GM19193 (cell line): ENCODE data around the gene CPT1C.
A peak's percentile ranks its signal among the peaks of the same experiment; 100 is the strongest.

Source experiments
- POLR2A ChIP-seq: IDR thresholded peaks from 4 replicates; pipeline ENCODE4 v1.6.1; 2011; ENCODE audit not compliant: insufficient read depth, insufficient read length; ENCODE audit errors: extremely low read depth

CPT1C gene

DNA sequence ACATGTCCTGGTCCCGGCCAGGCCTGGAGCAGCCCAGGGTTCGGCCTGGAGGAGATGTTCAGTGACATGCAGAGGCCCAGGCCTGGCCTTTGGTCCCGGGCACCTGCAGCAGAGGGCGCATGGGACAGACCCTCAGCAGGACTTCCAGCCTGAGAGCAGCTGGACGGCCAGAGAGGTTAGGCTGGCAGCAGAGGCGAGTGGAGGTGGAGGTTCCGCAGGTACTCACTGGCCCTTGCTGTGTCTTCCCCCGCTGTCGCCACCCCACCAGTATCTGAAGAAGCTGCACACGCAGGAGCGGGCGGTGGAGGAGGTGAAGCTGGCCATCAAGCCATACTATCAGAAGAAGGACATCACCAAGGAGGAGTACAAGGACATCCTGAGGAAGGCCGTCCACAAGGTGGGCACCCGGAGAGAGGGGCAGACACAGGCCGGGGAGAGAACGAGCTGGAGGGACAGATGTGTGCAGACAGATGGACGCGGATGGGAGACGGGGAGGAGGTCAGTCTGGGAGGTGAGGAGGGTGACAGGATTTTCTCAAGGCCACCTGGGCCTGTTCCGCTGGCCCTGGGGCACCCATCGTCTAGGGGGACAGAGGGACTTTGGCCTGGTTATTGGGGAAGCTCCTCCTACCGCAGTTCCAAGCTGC lies 33.3 kb upstream of the CPT1C start:
- no peak for TF ChIP-seq POLR2A

DNA sequence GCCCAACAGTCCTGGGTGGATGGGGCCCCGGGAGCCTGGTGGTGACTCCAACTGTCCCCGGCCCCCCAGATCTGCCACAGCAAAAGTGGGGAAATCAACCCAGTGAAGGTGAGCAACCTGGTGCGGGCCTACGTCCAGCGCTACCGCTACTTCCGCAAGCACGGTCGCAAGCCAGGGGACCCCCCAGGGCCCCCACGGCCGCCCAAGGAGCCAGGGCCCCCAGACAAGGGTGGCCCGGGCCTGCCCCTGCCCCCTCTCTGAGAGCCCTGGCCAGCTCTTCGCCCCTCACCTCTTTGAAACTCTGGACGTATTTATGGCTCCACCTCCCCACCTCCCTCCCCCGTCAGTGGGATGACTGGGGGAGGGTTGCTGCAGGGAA lies 32.8 kb upstream of the CPT1C start:
- no peak for TF ChIP-seq POLR2A

DNA sequence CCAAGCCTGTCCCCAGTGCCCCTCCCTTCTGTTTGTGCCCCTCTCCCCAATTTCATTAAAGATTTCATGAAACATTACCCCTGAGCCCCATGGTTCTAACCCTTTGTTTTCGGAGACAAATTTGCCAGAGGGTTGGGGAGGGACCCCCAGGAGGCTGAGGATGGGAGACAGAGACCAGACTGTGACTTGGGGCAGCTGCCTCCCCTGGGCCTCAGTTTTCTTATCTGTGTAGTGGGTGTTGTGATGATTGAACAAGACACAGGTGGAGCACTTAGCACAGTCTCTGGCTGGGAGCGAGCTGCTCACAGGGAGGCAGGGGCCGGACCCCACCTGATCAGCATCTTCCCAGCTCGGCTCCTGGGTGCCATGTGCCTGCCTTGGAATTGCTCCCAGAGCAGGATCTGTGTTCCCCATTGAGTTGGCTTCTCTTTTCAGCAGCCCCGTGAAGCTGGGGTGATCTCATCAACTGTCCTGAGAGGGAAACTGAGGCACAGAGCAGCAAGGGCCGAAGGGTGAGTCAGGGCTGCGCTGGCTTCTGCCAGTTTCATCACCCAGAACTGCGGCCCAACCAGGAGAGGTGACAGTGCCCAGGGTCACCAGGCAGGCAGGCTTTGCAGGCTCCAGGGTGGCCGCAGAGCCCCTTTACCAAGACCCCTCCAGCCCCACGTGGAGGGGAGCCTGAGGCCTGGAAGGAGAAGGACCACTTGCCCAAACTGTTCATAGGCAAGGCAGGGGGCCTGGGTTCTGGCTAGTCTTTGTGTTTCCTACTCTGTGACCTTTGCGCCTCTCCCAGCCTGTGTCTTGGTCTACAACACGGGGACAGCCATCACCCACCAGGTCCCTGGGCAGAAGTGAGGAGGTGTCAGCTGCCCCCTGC lies 32.1 kb upstream of the CPT1C start:
- no peak for TF ChIP-seq POLR2A

DNA sequence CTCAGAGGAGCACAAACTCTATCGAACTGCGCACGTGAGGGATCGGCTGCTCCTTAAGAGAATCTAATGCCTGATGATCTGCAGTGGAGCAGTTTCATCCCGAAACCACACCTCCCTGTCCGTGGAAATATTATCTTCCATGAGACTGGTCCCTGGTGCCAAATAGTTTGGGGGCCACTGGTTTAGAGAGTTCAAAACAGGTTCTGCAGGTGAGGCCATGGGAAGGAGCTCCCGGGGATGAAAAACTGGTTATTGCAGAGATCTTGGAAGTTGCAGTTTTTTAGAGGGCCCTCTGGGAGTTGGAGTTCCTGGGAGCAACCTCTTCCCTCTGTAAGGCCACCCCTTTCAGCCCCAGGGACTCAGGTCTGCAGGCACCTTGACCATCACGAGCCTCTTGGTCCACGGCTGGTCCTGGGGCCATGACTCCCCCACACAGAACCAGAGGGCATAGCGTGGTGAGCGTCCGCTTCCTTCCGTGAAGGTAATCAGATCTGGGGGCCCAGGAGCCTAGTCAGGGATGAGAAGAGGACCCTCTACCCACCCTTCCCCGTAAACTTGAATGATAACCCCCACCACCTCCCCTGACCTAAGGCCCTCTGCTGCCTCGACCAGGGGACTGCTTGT lies 30.5 kb upstream of the CPT1C start:
- no peak for TF ChIP-seq POLR2A

DNA sequence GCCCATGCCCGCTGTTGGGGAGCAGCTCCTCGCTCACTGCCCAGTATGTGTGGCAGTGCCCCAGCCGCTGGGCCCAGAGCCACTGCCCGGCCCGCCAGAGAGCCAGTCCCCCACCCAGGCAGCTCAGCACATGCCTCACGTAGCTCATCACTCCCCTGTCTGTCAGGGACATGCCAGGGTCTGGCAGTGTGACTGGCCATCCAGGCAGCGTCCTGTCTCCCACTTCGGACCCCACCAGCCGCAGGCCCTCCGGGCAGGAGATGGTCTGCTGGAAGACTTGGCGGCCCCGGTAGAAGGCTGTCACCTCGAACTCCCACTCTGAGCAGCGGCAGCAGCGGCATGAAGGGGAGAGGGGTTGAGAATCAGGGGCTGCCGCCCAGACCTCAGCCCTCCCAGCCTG lies 28.9 kb upstream of the CPT1C start:
- TF ChIP-seq POLR2A: no peak

DNA sequence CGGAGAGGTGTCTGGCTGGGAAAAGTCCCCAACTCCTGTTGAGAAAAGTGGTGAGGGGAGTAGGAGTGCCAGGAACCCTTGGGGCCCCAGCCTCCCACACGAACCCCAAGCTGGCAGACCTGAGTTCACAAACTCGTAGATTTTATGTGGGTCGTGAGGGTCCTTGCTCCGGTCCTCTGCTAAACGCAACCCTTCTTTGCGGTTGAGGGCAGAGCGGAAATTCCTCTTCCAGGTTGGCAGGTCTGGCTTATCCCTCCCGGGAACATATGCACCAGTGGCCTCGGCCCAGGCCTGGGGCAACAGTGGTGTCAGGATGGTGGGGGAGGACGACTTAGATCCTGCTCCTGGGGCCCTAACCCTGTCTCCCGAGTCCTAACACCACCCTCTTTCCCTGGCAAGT lies 27.7 kb upstream of the CPT1C start:
- no peak for TF ChIP-seq POLR2A

DNA sequence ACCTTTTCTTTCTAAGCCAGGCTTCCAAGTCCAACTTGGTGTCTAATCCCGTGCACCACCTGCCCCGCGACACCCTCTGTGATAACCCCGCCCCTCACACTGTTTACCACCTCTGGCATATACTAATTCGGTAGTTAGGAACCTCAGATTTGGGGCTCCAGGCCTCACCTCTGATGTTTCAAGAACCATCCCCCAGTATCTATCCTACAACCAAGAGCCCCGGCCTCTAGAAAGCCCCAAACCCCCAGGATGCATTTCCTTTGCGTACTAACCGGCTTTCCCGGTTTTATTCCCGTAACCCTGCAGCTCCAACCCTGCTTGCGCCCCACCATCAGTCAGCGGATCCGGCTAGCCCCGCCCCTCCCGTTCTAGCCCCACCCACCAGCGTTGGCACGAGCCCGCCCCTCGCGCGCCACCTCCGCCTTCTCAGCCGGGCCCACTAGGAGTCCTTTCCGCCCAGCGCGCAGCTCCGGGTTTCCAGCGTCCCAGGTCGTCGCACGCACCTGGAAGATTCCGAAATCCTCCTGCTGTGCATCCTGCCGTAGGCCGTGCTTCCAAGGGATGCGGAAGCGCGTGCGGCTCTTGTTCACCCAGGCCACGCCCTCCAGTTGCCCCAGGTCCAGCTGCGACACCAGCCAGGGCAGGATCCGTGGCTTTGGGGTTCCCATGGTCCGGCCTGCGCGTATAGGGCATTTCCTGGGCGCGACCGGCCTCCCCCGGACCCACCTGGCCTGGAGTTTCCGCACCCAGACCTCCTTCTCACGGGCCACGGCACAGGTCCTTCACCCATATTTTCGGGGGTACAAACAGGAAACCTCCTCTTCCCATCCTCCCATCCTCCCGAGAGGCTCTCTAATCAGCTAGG lies 26.5 kb upstream of the CPT1C start:
- TF ChIP-seq POLR2A: peak; percentile 67

DNA sequence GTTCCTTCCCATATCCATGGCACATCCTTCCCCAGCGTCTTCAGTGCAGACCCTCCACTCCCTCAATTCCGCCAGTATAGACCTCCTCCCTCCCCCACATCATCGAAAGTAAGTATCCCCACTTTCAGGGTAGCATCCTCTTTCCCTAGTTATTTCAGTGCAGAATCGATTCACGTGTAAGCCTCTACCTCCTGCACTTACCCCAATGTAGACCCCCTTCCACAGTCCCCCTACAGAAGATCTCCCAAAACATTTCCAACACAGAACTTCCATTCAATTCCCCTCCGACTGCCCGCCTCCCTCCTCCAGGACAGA lies 25.9 kb upstream of the CPT1C start:
- TF ChIP-seq POLR2A: no peak

DNA sequence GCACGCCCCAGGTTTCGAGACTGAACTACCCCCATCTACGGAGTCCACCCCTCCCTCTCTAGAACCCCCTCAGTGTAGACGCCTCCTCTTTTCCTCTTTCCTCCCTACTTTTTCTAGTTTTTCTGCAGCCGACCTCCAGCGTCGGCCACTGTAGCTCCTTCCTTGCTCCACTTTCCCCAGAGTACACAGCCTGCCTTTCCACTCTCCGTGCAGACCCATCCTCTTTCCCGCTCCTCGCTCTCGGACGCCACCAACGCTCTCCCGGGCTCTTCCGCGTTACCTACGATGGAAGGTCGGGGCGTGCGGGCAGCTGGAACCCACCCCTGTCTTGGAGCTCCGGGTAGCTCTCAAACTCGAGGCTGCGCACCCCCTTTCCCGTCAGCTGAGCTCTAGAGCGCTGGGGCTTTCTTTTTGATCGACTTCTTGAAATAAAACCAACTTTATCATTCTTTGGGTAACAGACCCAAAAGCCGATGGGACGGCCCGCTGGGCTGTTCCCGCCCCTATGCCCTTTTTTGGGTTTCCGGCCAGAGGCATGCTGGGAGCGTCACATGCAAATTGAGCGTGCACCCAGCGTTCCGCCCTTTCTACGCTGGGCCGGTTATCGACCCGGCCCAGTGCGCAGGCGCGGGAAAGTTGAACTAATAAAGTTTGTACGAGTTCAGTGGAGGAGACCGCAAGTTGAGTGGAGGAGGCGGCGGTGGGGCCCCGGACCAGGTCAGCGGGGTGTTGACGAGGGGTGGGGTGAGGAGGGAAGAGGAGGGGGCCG lies 25.4 kb upstream of the CPT1C start, which contains the start of the genes BCL2L12 and IRF3:
TSS of gene BCL2L12 (plus strand) at position 583 of the 769 bp plus-strand sequence. CDS start 760 bp downstream, outside the sequence.
TSS of gene IRF3 (minus strand) at position 507 of the 769 bp plus-strand sequence. CDS start 1,019 bp downstream, outside the sequence.
- TF ChIP-seq POLR2A: peak; percentile 75

DNA sequence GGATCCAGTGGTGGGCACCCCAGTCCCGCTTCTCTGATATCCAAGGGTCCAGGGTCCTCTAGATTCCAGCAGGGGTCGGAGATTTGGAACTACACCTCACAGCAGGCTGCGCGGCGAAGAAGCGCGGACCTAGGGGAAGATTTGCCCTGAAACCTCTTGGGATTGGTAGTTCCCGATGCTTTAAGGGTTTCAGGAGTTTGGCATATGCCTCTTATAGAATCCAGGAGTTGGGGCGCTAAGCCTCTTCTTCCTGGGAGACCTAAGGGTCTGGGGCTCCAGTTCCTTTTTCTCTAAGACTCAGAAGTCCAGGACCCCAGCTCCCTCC lies 24.8 kb upstream of the CPT1C start:
- TF ChIP-seq POLR2A: no peak

DNA sequence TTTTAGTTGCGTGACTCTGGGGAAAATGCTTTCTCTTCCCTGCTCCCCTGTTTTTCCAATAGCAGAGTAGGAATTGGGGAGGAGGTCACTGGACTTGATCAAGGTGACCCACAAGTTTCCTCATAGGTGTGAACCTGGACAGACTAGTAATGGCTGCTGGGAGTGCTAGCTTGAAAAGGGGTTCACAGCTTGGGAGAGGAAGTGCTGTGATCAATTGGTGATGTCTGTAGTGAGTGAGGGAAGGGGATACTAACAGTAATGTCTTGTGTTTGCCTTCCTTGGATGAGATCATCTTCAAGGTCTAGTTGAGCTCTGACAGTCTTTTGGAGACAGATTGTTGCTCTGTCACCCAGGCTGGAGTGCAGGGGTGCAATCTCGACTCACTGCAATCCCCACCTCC lies 23.4 kb upstream of the CPT1C start:
- no peak for TF ChIP-seq POLR2A

DNA sequence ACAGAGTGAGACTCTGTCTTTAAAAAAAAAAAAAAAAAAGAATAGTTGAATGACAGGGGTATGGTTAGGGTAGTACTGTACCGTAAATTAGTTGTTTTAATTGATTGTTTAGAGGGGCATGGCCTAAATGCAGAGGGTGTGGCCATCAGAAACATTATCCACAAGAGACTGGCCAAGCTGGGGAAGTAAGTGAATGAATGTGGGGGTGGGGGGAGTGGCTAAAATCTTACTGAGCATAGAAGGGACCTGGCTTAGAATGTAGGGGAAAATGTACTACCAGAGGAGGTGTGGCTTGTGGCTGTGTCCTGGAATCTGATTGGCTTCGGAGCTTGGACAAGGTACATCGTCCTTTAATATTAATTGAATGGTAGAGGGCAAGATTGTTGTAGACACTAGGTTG lies 21.4 kb upstream of the CPT1C start:
- no peak for TF ChIP-seq POLR2A

DNA sequence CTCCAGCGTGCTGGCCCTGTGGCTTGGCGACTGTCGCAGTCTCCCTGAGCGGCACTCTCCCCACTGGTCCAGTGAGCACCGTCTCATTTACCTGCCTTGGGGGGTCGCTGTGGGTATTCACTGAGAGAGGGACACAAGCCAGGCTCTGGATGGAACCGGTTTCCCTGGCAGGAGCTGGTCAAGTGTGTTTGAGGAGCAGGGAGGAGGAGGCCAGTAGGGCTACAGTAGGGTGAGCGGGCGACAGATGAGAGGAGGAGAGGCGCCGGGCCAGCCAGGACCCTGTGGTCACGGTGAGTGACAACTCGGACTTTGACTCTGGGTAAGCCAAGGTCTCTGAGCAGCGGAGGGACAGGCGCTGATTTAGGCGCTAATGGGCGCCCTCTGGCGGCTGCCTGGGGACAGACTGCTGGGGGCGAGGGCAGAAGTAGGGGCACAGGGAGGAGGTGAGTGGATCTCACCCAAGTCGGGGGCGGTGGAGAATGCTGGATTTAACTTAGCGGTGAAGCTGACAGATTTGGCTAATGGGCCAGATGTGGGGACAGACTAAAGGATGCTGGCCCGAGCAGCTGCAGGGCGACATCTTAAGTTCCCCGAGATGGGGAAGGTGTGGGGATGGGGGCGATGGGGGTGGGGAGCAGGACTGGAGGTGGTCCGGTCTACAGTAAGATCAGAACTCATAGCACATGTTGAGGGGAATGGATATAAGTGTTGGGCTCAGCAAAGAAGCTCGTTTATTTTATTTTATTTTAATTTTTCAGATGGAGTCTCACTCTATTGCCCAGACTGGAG lies 18.6 kb upstream of the CPT1C start:
- no peak for TF ChIP-seq POLR2A
